GM12878 (cell line): ENCODE measurements around the gene SMPD2. TPM values are rescaled to one million over a fixed set of nuclear protein-coding genes. Genes with fewer than 3 reads are reported as not detected.
A peak's percentile ranks its signal among the peaks of the same experiment; 100 is the strongest.

Experiments
- ATAC-seq: fragments of 200-7000 bp; cut with Tn5 transposase; 3 replicates; pipeline ENCODE4 v1.9.1; 2020; ENCODE audit warnings: mild to moderate bottlenecking, moderate library complexity
- Bru-seq: library from RNA; stranded (reverse); fragments of 400-500 nt; gene quantifications from one replicate; lab custom pipeline; 2021; lab: Mats Ljungman, UMichigan
- BruChase-seq, 2 experiments: library from RNA; stranded (reverse); fragments of 400-500 nt; gene quantifications; one replicate each; lab custom pipeline; 2021; lab: Mats Ljungman, UMichigan
- BruUV-seq: library from RNA; stranded (reverse); fragments of 400-500 nt; replicated peaks from 2 replicates; lab custom pipeline; 2021; lab: Mats Ljungman, UMichigan
- CTCF ChIA-PET: fragments of 300-600 bp; sonication (Branson Sonifier 250); formaldehyde crosslinking; extraction: SDS; loops from one replicate; lab custom pipeline; 2021; ENCODE audit warnings: inconsistent platforms; lab: Yijun Ruan, JAX
- POLR2A ChIA-PET: fragments of 350-600 bp; formaldehyde crosslinking; extraction: SDS; loops from one replicate; lab custom pipeline; 2021; ENCODE audit warnings: inconsistent platforms; lab: Charles Lee
- RAD21 ChIA-PET: fragments of 300-600 bp; sonication (Branson Sonifier 250); formaldehyde crosslinking; loops from one replicate; lab custom pipeline; 2023; ENCODE audit warnings: antibody characterized with exemption; ENCODE audit not compliant: unreplicated experiment; lab: Charles Lee
- SMC1A ChIA-PET: fragments of 300-600 bp; sonication (Branson Sonifier 250); formaldehyde crosslinking; loops from one replicate; lab custom pipeline; 2023; ENCODE audit not compliant: unreplicated experiment, uncharacterized antibody; lab: Charles Lee
- DNase-seq: peaks from one replicate; pipeline ENCODE4 v3.0.0-alpha.2; 2011; ENCODE audit warnings: low read depth, low spot score
- FAIRE-seq: peaks from 3 replicates; lab custom pipeline; 2011; peaks lifted over from hg19 to GRCh38; lab: Jason Lieb, UNC
- H2AFZ ChIP-seq: 2 replicates; pipeline ENCODE4 v1.6.0; 2011; ENCODE audit warnings: low read depth, low read length, control low read depth; ENCODE audit not compliant: control insufficient read depth
- H3K27ac ChIP-seq: 2 replicates; pipeline ENCODE4 v1.5.1; 2011; ENCODE audit warnings: control low read depth; ENCODE audit not compliant: control insufficient read depth, insufficient read depth
- H3K27me3 ChIP-seq, 2 experiments: replicated peaks in 1 of 2; 2 replicates each; pipeline versions ENCODE4 v1.6.0 to v1.6.1; 2011; ENCODE audit warnings: low read length in 1 of 2; ENCODE audit not compliant: control insufficient read depth in 2 of 2, insufficient read depth in 2 of 2
- H3K36me3 ChIP-seq, 2 experiments: 2 replicates each; pipeline ENCODE4 v1.5.1; 2011; ENCODE audit warnings: low read length in 1 of 2; ENCODE audit not compliant: control insufficient read depth in 2 of 2, insufficient read depth in 2 of 2
- H3K4me1 ChIP-seq: 2 replicates; pipeline ENCODE4 v1.6.1; 2011; ENCODE audit warnings: mild to moderate bottlenecking, low read length, moderate library complexity, mixed read lengths; ENCODE audit not compliant: control insufficient read depth, insufficient read depth
- H3K4me2 ChIP-seq: 2 replicates; pipeline ENCODE4 v1.6.0; 2011; ENCODE audit warnings: control low read depth; ENCODE audit not compliant: control insufficient read depth, insufficient read depth
- H3K4me3 ChIP-seq: fragments of 200-600 bp; sonication (generic); 2 replicates; pipeline ENCODE4 v1.5.1; 2016
- H3K79me2 ChIP-seq: 2 replicates; pipeline ENCODE4 v1.6.0; 2011; ENCODE audit warnings: low read length; ENCODE audit not compliant: control insufficient read depth, insufficient read depth
- H3K9ac ChIP-seq: 2 replicates; pipeline ENCODE4 v1.8.0; 2011; ENCODE audit warnings: low read length, control low read depth, mixed read lengths; ENCODE audit not compliant: control insufficient read depth, insufficient read depth
- H3K9me3 ChIP-seq: replicated peaks from 3 replicates; pipeline ENCODE4 v1.5.1; 2011; ENCODE audit warnings: mild to moderate bottlenecking, low read length; ENCODE audit not compliant: control insufficient read depth, insufficient read depth
- H4K20me1 ChIP-seq: 2 replicates; pipeline ENCODE4 v1.6.0; 2011; ENCODE audit not compliant: control insufficient read depth, insufficient read depth
- BHLHE40 ChIP-seq, 2 experiments: fragments of 450-650 bp in 1 of 2; IDR thresholded peaks; 2 replicates each; pipeline ENCODE4 v1.6.1; 2011 to 2017; ENCODE audit warnings: low read depth in 2 of 2, borderline replicate concordance in 1 of 2, improper control_type of control experiment in 1 of 2, low read length in 1 of 2, mild to moderate bottlenecking in 1 of 2
- CBX3 ChIP-seq: fragments of 200-600 bp; sonication (generic); IDR thresholded peaks from 2 replicates; pipeline ENCODE4 v1.6.1; 2016; ENCODE audit warnings: low read depth, borderline replicate concordance
- CHD1 ChIP-seq: IDR thresholded peaks from 2 replicates; pipeline ENCODE4 v1.6.1; 2012; ENCODE audit warnings: low read depth, low read length, improper control_type of control experiment
- CHD4 ChIP-seq: fragments of 200-600 bp; sonication (generic); IDR thresholded peaks from 2 replicates; pipeline ENCODE4 v1.6.1; 2016; ENCODE audit warnings: mild to moderate bottlenecking
- JUND ChIP-seq: IDR thresholded peaks from 2 replicates; pipeline ENCODE4 v1.6.1; 2012; ENCODE audit warnings: low read depth, mild to moderate bottlenecking, low read length, improper control_type of control experiment, moderate library complexity
- MXI1 ChIP-seq: fragments of 150-350 bp; IDR thresholded peaks from 2 replicates; pipeline ENCODE4 v1.6.1; 2011; ENCODE audit warnings: low read depth, mild to moderate bottlenecking, inconsistent platforms, low read length, improper control_type of control experiment
- RAD21 ChIP-seq: IDR thresholded peaks from 2 replicates; pipeline ENCODE4 v1.6.1; 2011; ENCODE audit warnings: mild to moderate bottlenecking, low read depth, low read length, moderate library complexity; ENCODE audit not compliant: insufficient read depth
- SUPT20H ChIP-seq: IDR thresholded peaks from 2 replicates; pipeline ENCODE4 v1.6.1; 2011; ENCODE audit warnings: low read depth, mild to moderate bottlenecking, low read length, moderate library complexity, borderline replicate concordance; ENCODE audit not compliant: control insufficient read depth
- WGBS: methylation state at CpG from one replicate; pipeline ENCODE4 v1.1.6; 2016; ENCODE audit warnings: low lambda C conversion rate; ENCODE audit not compliant: insufficient replicate concordance, insufficient coverage; ENCODE audit errors: missing lambda C conversion rate; 5-methylcytosine and 5-hydroxymethylcytosine counted together
- in situ Hi-C: fragments of 300-500 bp; cut with MboI; formaldehyde crosslinking; loops from 9 replicates; pipeline ENCODE4 v1.14.3; 2018; ENCODE audit warnings: mixed read lengths
- intact Hi-C: fragments of 100-400 bp; cut with micrococcal nuclease; formaldehyde crosslinking; loops from one replicate; pipeline ENCODE4 v1.14.2; 2022; ENCODE audit not compliant: unreplicated experiment
- long read RNA-seq, 2 experiments: library from polyadenylated mRNA; unstranded; transcript quantifications; one replicate each; pipeline ENCODE4 v2.0.0, GENCODE V29; 2019 to 2020
- polyA minus RNA-seq, 3 experiments: library from RNA; depleted of rRNA, polyadenylated mRNA; stranded (reverse); fragments of >200 nt; gene quantifications; 2 replicates each; pipeline ENCODE4 v1.2.3, GENCODE V29; 2011
- polyA plus RNA-seq, 11 experiments: library from polyadenylated mRNA; depleted of rRNA in 4 of 11; unstranded in 6 of 11; stranded (reverse) in 5 of 11; fragments of >200 nt; fragmentation: Nextera tagmentation in 4 of 11; fragmentation: Illumina TruSeq in 1 of 11; extraction: Ambion mirVana in 4 of 11; extraction: Trizol in 1 of 11; gene quantifications; 1 replicate in 1 of 11; 2 replicates in 10 of 11; pipeline versions ENCODE4 v1.2.1 to v1.2.3, GENCODE V29; 2011 to 2016; ENCODE audit warnings: inconsistent platforms in 2 of 11, missing spikeins in 2 of 11, low read depth in 1 of 11
- total RNA-seq, 4 experiments: library from RNA; depleted of rRNA in 3 of 4; stranded (reverse); fragments of >200 nt in 3 of 4; fragmentation: Illumina TruSeq in 1 of 4; extraction: Trizol in 1 of 4; gene quantifications; 2 replicates each; pipeline versions ENCODE4 v1.2.1 to v1.2.3, GENCODE V29; 2013 to 2021
- TF ChIP-seq, protein P1 (sequence below): IDR thresholded peaks from 2 replicates; pipeline ENCODE4 v1.6.1; 2011; ENCODE audit warnings: borderline replicate concordance, low read depth, mild to moderate bottlenecking, moderate library complexity, low read length; ENCODE audit not compliant: insufficient read depth, poor library complexity, severe bottlenecking
- TF ChIP-seq, protein P2 (sequence below): fragments of 450-650 bp; formaldehyde crosslinking; IDR thresholded peaks from 2 replicates; pipeline ENCODE4 v1.4.0; 2022; ENCODE audit warnings: mild to moderate bottlenecking, moderate library complexity

SMPD2 gene, protein sequence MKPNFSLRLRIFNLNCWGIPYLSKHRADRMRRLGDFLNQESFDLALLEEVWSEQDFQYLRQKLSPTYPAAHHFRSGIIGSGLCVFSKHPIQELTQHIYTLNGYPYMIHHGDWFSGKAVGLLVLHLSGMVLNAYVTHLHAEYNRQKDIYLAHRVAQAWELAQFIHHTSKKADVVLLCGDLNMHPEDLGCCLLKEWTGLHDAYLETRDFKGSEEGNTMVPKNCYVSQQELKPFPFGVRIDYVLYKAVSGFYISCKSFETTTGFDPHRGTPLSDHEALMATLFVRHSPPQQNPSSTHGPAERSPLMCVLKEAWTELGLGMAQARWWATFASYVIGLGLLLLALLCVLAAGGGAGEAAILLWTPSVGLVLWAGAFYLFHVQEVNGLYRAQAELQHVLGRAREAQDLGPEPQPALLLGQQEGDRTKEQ
- 31.5 and 32.2 TPM in 2 replicates for total RNA-seq (2013; cell fraction: nucleolus; rRNA removed)
- total RNA-seq (2014; rRNA removed) (13.8 and 15.4 TPM in 2 replicates), total RNA-seq (2014; rRNA removed; fragmentation: Illumina TruSeq; extraction: Trizol) (8.1 and 9.7 TPM in 2 replicates), total RNA-seq (2021) (12.3 and 13.0 TPM in 2 replicates), polyA plus RNA-seq (2011; rRNA removed) (6.4 and 9.0 TPM in 2 replicates), polyA plus RNA-seq (2014; fragmentation: Illumina TruSeq; extraction: Trizol) (10.4 and 13.4 TPM in 2 replicates), polyA plus RNA-seq (2014; fragmentation: Nextera tagmentation; extraction: Ambion mirVana) (under 1 TPM; 0.06 to 0.73 TPM), polyA plus RNA-seq (2014; rRNA removed) (13.2 and 15.3 TPM in 2 replicates), polyA plus RNA-seq (2016; fragmentation: Nextera tagmentation; extraction: Ambion mirVana) (1 to 10 TPM; 9.6 to 9.8 TPM), polyA minus RNA-seq (2011; rRNA and poly(A)+ RNA removed) (27.6 TPM in 2 replicates), Bru-seq, nascent RNA (percentile 73 among the genes with signal in this experiment), BruChase-seq, experiment 1, labeled RNA remaining after a 6-hour chase (percentile 56 among the genes with signal in this experiment), BruChase-seq, experiment 2, labeled RNA remaining after a 2-hour chase (percentile 56 among the genes with signal in this experiment)
- polyA plus RNA-seq (2011; ENCODE audit: low read depth): 3.3 TPM
- 8.1 and 11.7 TPM in 2 replicates for polyA plus RNA-seq (2011; cell fraction: cytosol; rRNA removed)
- 26.4 and 36.8 TPM in 2 replicates for polyA plus RNA-seq (2011; cell fraction: nucleus; rRNA removed)
- 5.8 and 8.2 TPM in 2 replicates for polyA plus RNA-seq (2012)
- polyA minus RNA-seq (2011; cell fraction: cytosol; rRNA and poly(A)+ RNA removed): 5.4 and 5.5 TPM in 2 replicates
- polyA minus RNA-seq (2011; cell fraction: nucleus; rRNA and poly(A)+ RNA removed): 41.6 and 46.8 TPM in 2 replicates
- long read RNA-seq, experiment 1, transcript SMPD2-201 (10 exons, 1,645 nt): major isoform, 6 of 7 reads
- long read RNA-seq, experiment 1, partial matches to known transcripts: 0 of 7 reads
- long read RNA-seq, experiment 1, other reads (novel, unspliced or antisense): 1 of 7 reads
- long read RNA-seq, experiment 2, partial matches to known transcripts: 1 of 3 reads
- long read RNA-seq, experiment 2, other reads (novel, unspliced or antisense): 0 of 3 reads

DNA sequence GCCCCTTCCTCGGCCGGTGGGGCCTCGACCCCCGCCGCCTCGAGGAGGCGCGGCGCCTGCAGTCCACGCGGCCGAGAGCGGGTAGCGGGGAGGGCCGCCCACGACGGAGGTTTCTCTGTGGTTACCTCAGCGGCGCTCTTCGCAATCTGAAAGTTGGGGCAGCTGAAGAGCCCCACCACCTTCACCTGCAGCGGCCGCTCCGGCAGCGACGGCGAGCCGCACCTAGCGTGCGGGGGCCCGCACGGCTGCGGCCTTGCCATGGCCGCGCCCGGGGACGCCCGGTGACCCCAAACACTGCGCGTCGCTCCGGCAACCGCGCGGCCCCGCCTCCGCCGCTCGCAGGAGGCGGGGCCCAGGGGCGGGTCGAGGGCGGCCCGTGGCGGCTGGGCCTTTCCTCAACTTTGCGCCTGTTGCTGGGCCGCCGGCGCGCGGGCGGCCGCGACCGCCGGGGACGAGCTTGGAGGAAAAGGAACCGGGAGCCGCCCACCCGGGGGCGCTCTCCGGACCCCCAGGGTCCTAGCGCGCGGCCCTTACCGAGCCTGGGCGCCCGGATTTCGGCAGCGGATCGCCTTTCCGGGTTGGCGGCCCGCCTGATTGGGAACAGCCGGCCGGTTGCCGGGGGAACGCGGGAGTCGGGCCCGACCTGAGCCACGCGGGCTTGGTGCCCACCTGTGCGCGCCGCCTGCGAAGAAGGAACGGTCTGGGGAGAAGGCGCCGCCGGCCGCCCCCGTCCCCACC, at the start of gene SMPD2, which contains the start of gene PPIL6:
TSS of gene SMPD2 (plus strand) at position 394 of the 738 bp plus-strand sequence. CDS start 398 bp downstream, outside the sequence.
TSS of gene PPIL6 (minus strand) at position 298 of the 738 bp plus-strand sequence. CDS start at position 260, 38 bp downstream.
- RAD21 ChIA-PET: interaction anchor here (1.0 to 4.4 kb wide), 10 partner anchors 14 to 253 kb away, joined by 3 to 34 read pairs (median 6); partner anchors contain the start of genes CD164, MICAL1 and ZBTB24
- WGBS: 1% methylated on average over 20 of the region's 102 CpGs
- TF ChIP-seq, protein P1, sequence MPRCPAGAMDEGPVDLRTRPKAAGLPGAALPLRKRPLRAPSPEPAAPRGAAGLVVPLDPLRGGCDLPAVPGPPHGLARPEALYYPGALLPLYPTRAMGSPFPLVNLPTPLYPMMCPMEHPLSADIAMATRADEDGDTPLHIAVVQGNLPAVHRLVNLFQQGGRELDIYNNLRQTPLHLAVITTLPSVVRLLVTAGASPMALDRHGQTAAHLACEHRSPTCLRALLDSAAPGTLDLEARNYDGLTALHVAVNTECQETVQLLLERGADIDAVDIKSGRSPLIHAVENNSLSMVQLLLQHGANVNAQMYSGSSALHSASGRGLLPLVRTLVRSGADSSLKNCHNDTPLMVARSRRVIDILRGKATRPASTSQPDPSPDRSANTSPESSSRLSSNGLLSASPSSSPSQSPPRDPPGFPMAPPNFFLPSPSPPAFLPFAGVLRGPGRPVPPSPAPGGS: peak; percentile 42
- TF ChIP-seq, protein P2, sequence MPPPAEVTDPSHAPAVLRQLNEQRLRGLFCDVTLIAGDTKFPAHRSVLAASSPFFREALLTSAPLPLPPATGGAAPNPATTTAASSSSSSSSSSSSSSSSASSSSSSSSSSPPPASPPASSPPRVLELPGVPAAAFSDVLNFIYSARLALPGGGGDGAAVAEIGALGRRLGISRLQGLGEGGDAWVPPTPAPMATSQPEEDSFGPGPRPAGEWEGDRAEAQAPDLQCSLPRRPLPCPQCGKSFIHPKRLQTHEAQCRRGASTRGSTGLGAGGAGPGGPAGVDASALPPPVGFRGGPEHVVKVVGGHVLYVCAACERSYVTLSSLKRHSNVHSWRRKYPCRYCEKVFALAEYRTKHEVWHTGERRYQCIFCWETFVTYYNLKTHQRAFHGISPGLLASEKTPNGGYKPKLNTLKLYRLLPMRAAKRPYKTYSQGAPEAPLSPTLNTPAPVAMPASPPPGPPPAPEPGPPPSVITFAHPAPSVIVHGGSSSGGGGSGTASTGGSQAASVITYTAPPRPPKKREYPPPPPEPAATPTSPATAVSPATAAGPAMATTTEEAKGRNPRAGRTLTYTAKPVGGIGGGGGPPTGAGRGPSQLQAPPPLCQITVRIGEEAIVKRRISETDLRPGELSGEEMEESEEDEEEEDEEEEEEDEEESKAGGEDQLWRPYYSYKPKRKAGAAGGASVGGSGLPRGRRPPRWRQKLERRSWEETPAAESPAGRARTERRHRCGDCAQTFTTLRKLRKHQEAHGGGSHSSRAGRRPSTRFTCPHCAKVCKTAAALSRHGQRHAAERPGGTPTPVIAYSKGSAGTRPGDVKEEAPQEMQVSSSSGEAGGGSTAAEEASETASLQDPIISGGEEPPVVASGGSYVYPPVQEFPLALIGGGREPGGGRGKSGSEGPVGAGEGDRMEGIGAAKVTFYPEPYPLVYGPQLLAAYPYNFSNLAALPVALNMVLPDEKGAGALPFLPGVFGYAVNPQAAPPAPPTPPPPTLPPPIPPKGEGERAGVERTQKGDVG: no peak
- TF ChIP-seq RAD21 (no peak), CHD1 (no peak; the same call in 1 of the 2 replicates), JUND (no peak), BHLHE40 (IDR thresholded peaks at IDR 0.05; ENCODE audit: borderline replicate concordance in 1 of 2, low read depth in 2 of 2, low read length in 1 of 2) (peak in 1 of 2 experiments; percentile 75; a peak in 2 of 4 replicates), CHD4 (no peak), SUPT20H (no peak), CBX3 (no peak), MXI1 (peak; percentile 95)

More for the DNA sequence above, at the start of gene SMPD2, which contains the start of gene PPIL6:
- ATAC-seq (peak; percentile 91), DNase-seq (no peak), FAIRE-seq (no peak)
- H3K27me3 ChIP-seq: no peaks in the 10 kb centered on the region
- H3K4me1 ChIP-seq: peaks cover 12% of the 10 kb centered on the region
- in situ Hi-C loops (no loop called here), intact Hi-C loops (loop anchor here (1.0 kb wide), 2 partner anchors 42 to 58 kb away; partner anchors contain the start of gene CD164)
- peaks cover 7% of the 10 kb centered on the region for H3K79me2 ChIP-seq
- peak within 1 kb of the TSS; percentile 81 for H3K27ac ChIP-seq
- H3K4me2 ChIP-seq: peak within 1 kb of the TSS; percentile 97
- H3K9ac ChIP-seq: peak within 1 kb of the TSS; percentile 90
- H3K36me3 ChIP-seq: peaks cover 8 to 17% of the 10 kb centered on the region in 2 experiments
- BruUV-seq: no TSS peak
- H2AFZ ChIP-seq: peak within 1 kb of the TSS; percentile 90
- SMC1A ChIA-PET: interaction anchor here (1.1 to 4.7 kb wide), 7 partner anchors 14 to 359 kb away, joined by 3 to 34 read pairs (median 5); partner anchors contain the start of gene MICAL1
- CTCF ChIA-PET: interaction anchor here (1.0 to 4.8 kb wide), 8 partner anchors 10 to 599 kb away, joined by 3 to 21 read pairs (median 9); partner anchors contain the start of genes CD164, MICAL1 and ZBTB24
- H3K9me3 ChIP-seq: no peaks in the 10 kb centered on the region
- H4K20me1 ChIP-seq: no peaks in the 10 kb centered on the region
- H3K4me3 ChIP-seq: peak within 1 kb of the TSS; percentile 87
- POLR2A ChIA-PET: interaction anchor here (0.6 to 5.5 kb wide), 8 partner anchors 14 to 739 kb away, joined by 3 to 74 read pairs (median 6); partner anchors contain the start of genes AK9, CD164, CDC40 and FIG4
